Left lung (tissue), 10 donors: ENCODE measurements around the gene MEIKIN. TPM values are rescaled to one million over a fixed set of nuclear protein-coding genes. Genes with fewer than 3 reads are reported as not detected.

Experiments used
- ATAC-seq: fragments of 200-7000 bp; cut with Tn5 transposase; one replicate; pipeline ENCODE4 v1.9.1; 2020; ENCODE audit warnings: moderate library complexity
- DNase-seq, 4 donors: peaks; one replicate each; pipeline ENCODE4 v3.0.0-alpha.2; 2013 to 2020
- H3K27ac ChIP-seq, 2 donors: fragments of 200-600 bp; sonication (generic) in 1 of 2; one replicate each; pipeline versions ENCODE4 v1.5.0 to v1.8.0; 2020 to 2021
- H3K27me3 ChIP-seq, 2 donors: fragments of 200-600 bp; sonication (generic) in 1 of 2; one replicate each; pipeline versions ENCODE4 v1.5.0 to v1.8.0; 2020 to 2021
- H3K36me3 ChIP-seq, 2 donors: fragments of 200-600 bp; sonication (generic) in 1 of 2; one replicate each; pipeline versions ENCODE4 v1.5.0 to v1.8.0; 2020 to 2021
- H3K4me1 ChIP-seq, 2 donors: fragments of 200-600 bp; one replicate each; pipeline ENCODE4 v1.8.0; 2021
- H3K4me3 ChIP-seq, 2 donors: fragments of 200-600 bp; sonication (generic) in 1 of 2; one replicate each; pipeline versions ENCODE4 v1.5.0 to v1.8.0; 2020 to 2021; ENCODE audit warnings: mild to moderate bottlenecking in 1 of 2
- H3K9me3 ChIP-seq, 2 donors: fragments of 200-600 bp; sonication (generic) in 1 of 2; one replicate each; pipeline versions ENCODE4 v1.5.0 to v1.8.0; 2020 to 2021
- CTCF ChIP-seq, 2 donors: fragments of 200-600 bp; sonication (generic) in 1 of 2; IDR thresholded peaks; one replicate each; pipeline versions ENCODE4 v1.5.0 to v1.8.0; 2021; ENCODE audit warnings: antibody characterized with exemption in 2 of 2
- intact Hi-C, 2 donors: fragments of 100-400 bp; cut with DNase I; formaldehyde crosslinking; loops; one replicate each; pipeline versions ENCODE4 v1.11.2 to v1.14.2; 2022
- polyA plus RNA-seq, 6 donors: library from polyadenylated mRNA; unstranded; fragments of 120-200 nt; gene quantifications; one replicate each; pipeline ENCODE4 v1.2.1, GENCODE V29; 2013; ENCODE audit not compliant: insufficient read length in 6 of 6
- total RNA-seq, 2 donors: library from RNA; stranded (reverse); fragmentation: NEBNext Ultra II Directional; extraction: Animal tissue kit (Norgen Biotek cat#: 25700); gene quantifications; one replicate each; pipeline ENCODE4 v1.2.1, GENCODE V29; 2021
- donor health status: DM: no; HTN: yes; CAD: no.
- donor health status: DM: no; HTN: no; CAD: no.

MEIKIN gene
- total and polyA plus RNA-seq, 8 donors = 0.17 to 1.5 (median 0.85) TPM; not detected in 5

GRCh38 chr5:131950706-131951105 lies 5.2 kb upstream of the MEIKIN start:
- Histone ChIP-seq H3K27ac (no peak overlapping the region), H3K4me3 (no peak overlapping the region), H3K9me3 (no peaks in the 10 kb centered on the region), H3K36me3 (no peaks in the 10 kb centered on the region), H3K27me3 (no peaks in the 10 kb centered on the region), H3K4me1 (no peaks in the 10 kb centered on the region)
- TF ChIP-seq CTCF (IDR thresholded peaks at IDR 0.05) = no peak
- ATAC-seq = no peak
- intact Hi-C loops = no loop called here
- no peak for DNase-seq

GRCh38 chr5:131947445-131947844 lies 2.0 kb upstream of the MEIKIN start:
- Histone ChIP-seq H3K4me3 (no peak overlapping the region), H3K27me3 (no peaks in the 10 kb centered on the region), H3K27ac (no peak overlapping the region), H3K9me3 (no peaks in the 10 kb centered on the region), H3K4me1 (no peaks in the 10 kb centered on the region), H3K36me3 (no peaks in the 10 kb centered on the region)
- peak; percentile 52 for ATAC-seq
- TF ChIP-seq CTCF (IDR thresholded peaks at IDR 0.05) = no peak
- no peak for DNase-seq
- intact Hi-C loops = no loop called here

GRCh38 chr5:131944702-131945550 lies 537 bp downstream of the MEIKIN start:
- Histone ChIP-seq H3K9me3 (no peaks in the 10 kb centered on the region), H3K27me3 (no peaks in the 10 kb centered on the region), H3K36me3 (no peaks in the 10 kb centered on the region), H3K4me3 (no peak overlapping the region), H3K27ac (peak overlapping the region in 1 of 2 donors; percentile 43), H3K4me1 (no peaks in the 10 kb centered on the region)
- TF ChIP-seq CTCF (IDR thresholded peaks at IDR 0.05) = no peak
- DNase-seq (peak in 1 of 4 donors; percentile 69), ATAC-seq (peak; percentile 40)
- intact Hi-C loops = no loop called here

- TF ChIP-seq CTCF (IDR thresholded peaks at IDR 0.05) = no peak
- DNase-seq = no peak
- Histone ChIP-seq H3K36me3 (no peaks in the 10 kb centered on the region), H3K27ac (peak overlapping the region in 1 of 2 donors; percentile 43), H3K4me3 (no peak overlapping the region), H3K9me3 (no peaks in the 10 kb centered on the region), H3K27me3 (no peaks in the 10 kb centered on the region), H3K4me1 (no peaks in the 10 kb centered on the region)
- intact Hi-C loops = no loop called here
- ATAC-seq = peak; percentile 53
Measured at GRCh38 chr5:131943916-131944315, 1.5 kb downstream of the MEIKIN start.

GRCh38 chr5:131942016-131942415 lies 3.4 kb downstream of the MEIKIN start:
- DNase-seq (no peak), ATAC-seq (no peak)
- Histone ChIP-seq H3K27me3 (no peaks in the 10 kb centered on the region), H3K36me3 (no peaks in the 10 kb centered on the region), H3K4me3 (no peak overlapping the region), H3K9me3 (no peaks in the 10 kb centered on the region), H3K27ac (no peak overlapping the region), H3K4me1 (no peaks in the 10 kb centered on the region)
- intact Hi-C loops = no loop called here
- no peak for TF ChIP-seq CTCF (IDR thresholded peaks at IDR 0.05)
